Endometrial microvascular endothelial cells (primary cell): Measurements from ENCODE around the gene FAM72C. TPM values are rescaled to one million over a fixed set of nuclear protein-coding genes. Genes with fewer than 3 reads are reported as not detected.
"Not testable (repeated sequence)": the region's sequence is repeated elsewhere in the genome, so short reads cannot be mapped to it uniquely, and the experiment has no call there.

ENCODE experiments used
- in situ Hi-C: cut with HindIII; loops from 2 replicates; pipeline ENCODE4 v1.10.0; 2017; ENCODE audit warnings: low sequenced_read_pairs, low pct_unique_long_range_greater_than_20kb; ENCODE audit errors: inconsistent ontology term
- total RNA-seq: library from RNA; depleted of rRNA; stranded (reverse); fragments of >200 nt; gene quantifications from one replicate; pipeline ENCODE4 v1.2.3, GENCODE V29; 2015; ENCODE audit errors: inconsistent ontology term

Gene FAM72C
- total RNA-seq, 1 donor from 2014 or later: not detected

DNA sequence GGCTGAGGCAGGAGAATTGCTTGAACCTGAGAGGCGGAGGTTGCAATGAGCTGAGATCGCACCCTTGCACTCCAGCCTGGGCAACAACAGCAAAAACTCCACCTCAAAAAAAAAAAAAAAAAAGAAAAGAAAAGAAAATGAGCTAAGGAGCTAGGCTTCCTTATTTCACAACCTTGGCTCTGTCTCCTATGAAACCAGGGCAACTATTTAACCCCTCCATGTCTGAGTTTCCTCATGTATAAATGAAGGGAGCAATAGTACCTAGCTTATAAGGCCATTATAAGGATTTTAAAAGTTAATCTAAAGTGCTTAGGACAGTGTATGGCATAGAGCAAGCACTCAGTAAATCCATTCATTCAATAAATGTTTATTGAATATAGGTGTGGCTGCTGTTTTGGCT is 32.9 kb downstream of the FAM72C start:
- in situ Hi-C loops: not testable (repeated sequence)

DNA sequence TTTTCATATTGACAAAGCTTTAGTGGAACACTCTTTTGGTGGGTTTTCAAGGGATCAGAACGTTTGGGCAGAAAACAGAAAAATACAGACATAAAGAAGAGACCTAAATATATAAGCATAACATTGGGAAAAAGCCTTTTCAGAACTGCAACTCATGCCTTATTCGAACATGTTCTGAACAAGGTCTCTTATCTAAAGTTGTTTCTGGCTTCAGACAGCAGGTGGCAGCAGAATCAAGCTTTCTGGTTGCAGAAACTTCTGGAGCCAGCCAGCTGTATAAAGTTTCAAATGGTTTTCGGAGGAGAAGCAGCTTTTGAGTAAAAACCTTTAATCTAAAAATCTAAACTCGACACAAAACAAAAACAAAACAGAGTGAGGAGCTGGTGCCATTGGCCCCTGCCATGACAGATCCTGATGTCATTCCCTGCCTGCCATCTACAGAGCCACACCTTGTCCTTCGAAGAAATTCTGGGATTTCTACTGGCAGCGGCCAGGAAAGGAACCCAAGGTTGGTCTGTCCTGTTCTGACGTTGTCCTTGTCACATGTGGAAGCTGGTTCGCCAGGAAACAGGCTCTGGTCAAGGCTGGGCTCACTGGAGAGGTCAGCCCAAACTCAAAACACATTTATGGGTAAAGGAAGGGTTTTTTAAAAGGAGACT is 35.2 kb downstream of the FAM72C start:
- in situ Hi-C loops: not testable (repeated sequence)

DNA sequence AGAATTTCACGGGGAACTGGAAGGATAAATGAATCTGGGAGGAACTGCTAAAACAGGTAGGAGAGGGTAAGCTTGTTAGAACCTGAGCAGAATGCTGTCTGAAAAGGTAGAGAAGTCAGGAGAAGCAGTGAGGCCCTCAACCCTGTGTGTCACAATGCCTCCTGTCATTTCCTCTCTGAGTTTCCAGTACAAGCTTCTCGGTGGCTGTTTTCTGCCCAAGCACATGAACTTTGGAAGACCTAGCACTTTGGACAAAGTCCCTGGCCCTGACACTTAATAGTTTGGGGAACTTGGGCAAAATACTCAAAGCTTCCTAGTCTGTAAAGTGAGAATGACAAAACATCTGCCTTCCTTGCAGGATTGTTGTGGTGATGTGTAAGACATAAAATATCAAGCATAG is 52.7 kb downstream of the FAM72C start:
- in situ Hi-C loops: not testable (repeated sequence)

DNA sequence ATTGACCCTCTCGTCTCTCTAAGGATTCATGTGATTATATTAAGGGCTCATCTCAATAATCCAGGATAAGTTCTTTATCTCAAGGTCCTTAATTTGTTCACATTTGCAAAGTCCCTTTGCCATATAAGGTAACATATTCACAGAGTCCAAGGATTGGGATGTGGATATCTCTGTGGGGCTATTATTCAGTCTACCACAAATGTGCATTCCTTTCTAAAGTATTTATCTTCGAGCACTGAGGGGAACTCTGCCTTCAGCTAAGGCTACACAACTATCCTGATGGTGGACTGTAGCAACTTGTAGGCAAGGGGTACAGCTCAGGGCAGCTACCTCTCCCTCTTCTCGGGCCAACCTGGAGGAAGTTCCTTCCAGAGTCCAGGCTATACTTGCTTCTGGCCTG is 53.2 kb downstream of the FAM72C start:
- in situ Hi-C loops: not testable (repeated sequence)

DNA sequence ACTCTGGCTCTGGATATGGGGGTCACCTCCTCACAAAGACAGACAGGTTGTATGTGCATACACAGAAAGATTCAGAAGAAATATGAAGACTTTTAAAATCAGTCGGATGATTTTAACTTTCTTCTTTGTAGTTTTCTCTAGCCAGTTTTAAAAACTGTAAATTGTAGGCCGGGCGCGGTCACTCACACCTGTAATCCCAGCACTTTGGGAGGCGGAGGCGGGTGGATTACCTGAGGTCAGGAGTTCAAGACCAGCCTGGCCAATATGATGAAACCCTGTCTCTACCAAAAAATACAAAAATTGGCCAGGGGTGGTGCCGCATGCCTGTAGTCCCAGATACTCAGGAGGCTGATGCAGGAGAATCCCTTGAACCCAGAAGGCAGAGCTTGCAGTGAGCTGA is 58.1 kb downstream of the FAM72C start:
- in situ Hi-C loops: not testable (repeated sequence)
